GM18867 (cell line): ENCODE measurements around the gene KLC1.

Experiments
- ATAC-seq: cut with Tn5 transposase; IDR thresholded peaks from one replicate; pipeline ENCODE4 v1.9.1; 2021; ENCODE audit warnings: mild to moderate bottlenecking, moderate library complexity; ENCODE audit not compliant: unreplicated experiment

The KLC1 gene

DNA sequence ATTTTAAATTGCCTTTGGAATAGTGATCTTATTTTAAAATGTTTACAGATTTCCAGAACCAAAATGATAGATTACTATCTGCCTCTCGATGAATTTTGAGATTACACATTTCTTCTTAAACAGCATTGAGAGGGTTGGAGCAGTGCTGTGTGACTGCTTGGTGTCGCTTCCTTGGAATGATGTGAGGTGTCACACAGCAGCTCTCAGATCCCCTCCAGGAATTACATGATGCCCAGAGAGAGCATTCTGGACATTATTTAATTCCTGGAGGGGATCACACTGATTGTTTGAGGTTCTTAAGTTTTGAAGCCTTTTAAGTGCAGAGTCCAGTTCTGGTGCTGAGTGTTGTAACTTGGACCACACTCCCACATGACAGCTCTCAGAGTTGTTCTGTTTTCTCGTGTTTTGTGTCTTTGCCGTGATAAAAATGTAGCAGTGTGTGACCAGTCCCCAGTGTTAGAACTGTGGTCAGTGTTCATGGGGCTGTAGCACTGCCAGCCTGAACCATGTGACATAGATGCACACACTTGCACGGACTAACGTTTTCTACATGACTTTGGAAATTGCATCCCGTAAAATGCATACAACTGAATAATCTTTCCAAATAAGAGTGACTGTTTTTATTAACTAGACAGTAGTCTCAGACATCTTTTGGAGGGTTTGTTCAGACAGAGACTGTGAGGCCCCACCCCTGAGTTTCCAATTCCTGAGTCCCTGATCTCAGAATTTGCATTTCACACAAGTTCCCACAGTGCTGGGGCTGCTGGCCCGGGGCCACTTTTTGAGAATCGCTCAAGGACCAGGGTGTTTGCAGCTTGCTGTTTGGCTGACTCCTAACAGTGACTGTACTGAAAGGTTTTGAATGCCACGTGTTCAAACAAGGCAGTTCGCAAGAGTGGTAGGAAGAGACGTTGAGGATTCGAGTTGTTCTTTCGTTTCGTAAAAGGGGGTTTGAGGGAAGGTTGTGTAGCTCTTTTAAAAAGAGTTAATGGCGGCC lies 60.2 kb downstream of the KLC1 start:
- no peak for ATAC-seq

DNA sequence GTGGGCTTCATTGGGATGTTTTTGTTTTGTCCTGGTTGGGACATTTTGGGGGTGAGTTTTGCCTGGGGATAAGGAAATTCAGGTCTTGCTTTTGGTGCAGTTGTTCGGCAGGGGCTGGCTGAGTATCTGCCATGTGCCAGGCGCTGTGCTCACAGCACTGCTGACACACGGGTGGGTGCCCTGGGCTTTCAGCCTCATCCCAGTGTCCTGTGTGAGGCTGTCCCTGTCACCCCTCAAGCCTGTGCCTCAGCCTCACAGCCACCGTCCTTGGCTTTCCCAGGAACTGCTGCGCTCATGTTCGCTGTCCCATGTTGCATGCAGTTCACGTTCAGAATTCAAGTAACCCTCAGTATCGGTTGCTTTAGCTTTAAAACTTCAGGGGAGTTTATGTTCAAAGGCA lies 61.3 kb downstream of the KLC1 start:
- no peak for ATAC-seq

DNA sequence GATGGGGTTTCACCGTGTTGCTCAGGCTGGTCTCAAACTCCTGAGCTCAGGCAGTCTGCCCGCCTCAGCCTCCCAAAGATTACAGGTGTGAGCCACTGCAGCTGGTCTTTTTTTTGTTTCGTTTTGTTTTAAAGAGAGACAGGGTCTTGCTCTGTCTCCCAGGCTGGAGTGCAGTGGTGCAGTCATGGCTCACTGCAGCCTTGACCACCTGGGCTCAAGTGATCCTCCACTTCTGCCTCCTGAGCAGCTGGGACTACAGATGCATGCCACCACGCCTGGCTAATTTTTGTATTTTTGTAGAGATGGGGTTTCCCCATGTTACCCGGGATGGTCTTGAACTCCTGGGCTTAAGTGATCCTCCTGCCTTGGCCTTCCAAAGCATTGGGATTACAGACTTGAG lies 62.6 kb downstream of the KLC1 start:
- ATAC-seq: peak; percentile 52

DNA sequence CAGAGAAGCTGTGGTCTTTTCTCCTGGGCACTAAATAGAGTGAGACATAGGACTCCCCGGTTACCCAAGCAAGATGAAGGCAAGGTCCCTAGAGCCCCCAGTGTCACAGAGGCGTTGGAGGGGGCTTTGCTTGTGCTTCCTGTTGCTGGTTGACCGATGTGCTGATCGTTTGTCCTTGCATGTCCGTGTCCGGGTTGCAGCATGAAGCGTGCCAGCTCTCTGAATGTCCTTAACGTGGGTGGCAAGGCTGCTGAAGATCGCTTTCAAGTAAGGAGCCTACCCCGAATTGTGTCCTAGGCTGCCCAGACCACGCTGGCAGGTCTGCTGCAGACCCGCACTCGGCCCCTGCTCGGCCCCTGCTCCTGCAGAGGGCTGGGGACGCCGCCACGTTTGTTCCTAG lies 63.1 kb downstream of the KLC1 start:
- peak; percentile 6 for ATAC-seq

DNA sequence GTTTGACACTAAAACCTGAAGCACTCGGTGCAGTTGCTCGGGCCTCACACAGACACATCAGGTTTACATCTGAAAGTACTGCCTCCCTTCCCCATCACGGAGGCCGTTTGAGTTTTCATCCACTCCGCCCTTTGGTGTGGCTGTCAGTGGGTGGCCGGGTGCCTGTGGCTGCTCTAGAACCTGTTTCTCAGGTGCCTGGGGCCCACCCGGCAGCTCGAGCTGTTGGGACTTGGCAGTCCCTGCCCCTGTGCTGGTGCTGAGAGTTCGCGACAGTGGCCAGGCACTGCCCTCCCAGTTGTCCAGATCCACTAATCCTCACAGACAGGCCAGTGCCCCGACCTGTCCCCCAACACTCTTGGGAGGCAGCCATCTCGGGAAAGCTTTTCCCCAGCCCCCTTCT lies 63.9 kb downstream of the KLC1 start:
- ATAC-seq: no peak

DNA sequence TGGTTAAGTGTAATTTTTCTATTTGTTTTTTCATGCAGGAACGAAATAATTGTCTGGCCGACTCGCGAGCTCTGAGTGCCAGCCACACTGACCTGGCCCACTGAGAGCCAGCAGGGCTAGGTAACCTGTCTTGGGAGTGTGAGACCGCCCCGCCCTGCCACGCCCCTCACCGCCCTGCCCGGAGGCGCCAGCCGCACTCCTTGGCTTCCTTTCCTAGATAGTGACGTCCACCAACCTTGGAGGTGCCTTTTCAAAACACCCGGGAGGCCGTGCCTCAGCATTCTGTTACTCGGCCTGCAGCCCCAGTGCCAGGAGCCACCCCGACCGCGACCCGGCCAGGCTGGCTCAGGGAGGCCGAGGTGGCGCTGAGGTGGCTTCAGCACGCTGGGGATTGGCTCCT lies 64.5 kb downstream of the KLC1 start:
- ATAC-seq: no peak

DNA sequence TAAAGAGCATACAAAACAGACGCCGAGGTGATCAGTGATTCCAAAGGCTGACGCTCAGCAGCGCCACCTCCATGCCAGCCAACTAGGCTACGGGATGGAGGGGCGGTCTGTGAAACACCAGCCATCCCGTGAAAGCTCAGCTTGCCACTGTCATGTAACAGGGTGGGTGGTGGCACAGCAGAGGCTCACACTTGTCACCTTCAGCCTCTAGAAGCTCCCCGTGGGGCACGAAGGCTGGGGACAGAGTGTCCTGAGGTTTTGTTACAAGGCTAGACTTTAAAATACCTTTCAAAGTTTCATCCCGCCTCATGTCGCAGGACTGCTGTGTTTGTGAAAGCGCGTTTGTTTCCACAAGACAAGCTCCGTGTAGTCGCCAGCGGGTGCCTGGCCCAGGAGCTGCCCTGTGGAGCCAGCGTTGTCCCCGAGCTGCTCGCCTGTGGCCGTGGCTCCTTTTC lies 65.6 kb downstream of the KLC1 start:
- no peak for ATAC-seq

DNA sequence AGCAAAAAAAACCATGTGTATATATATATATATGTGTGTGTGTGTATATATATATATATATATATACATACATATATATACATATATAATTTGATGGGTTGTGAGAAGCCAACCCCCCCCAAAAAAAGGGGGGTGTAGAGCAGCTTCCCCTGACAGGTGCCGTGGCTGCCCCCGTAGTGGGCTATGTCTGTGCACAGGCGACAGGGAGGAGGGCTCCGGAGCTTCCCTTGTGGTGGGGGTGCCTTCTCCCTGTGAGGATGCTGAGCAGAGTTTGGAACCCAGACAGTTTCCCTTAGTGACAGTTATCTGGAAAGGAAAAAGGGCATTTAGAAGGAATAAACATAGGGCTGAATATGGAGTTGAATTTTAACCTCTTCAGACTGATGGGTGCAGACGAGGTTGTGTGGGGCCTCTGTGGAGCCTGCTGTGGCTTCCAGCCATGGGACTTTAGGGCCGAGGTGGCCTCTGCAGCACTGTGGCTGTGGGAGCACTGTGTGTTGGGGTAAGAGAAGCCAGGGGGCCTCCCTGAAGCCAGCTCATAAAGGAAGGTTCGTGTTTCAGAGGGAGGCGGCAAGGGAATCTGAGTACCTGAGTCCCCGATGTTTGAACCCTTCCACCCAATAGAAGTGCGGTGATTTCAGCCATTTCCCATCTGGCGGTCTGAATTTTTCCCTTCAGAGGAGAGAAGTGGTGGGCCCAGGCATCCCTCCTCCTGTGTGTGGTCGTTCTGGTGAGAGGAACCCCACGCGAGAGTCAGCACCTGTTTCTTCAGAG lies 66.5 kb downstream of the KLC1 start:
- no peak for ATAC-seq

DNA sequence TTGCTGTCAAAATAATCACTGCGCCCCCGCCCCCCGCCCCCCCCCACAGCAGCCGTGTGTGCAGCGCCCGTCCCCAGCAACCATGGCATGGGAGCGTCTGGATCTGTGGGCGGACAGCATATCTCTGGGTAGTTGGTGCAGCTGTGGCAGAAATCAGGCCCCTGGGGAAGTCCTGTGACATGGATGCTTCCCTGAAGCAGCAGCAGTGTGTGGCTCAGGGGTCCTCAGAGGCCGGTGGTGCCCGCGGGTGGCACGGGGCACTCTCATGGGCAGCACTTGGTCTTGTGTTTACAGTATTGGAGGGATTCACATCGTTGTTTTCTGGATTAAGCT lies 67.0 kb downstream of the KLC1 start:
- no peak for ATAC-seq

DNA sequence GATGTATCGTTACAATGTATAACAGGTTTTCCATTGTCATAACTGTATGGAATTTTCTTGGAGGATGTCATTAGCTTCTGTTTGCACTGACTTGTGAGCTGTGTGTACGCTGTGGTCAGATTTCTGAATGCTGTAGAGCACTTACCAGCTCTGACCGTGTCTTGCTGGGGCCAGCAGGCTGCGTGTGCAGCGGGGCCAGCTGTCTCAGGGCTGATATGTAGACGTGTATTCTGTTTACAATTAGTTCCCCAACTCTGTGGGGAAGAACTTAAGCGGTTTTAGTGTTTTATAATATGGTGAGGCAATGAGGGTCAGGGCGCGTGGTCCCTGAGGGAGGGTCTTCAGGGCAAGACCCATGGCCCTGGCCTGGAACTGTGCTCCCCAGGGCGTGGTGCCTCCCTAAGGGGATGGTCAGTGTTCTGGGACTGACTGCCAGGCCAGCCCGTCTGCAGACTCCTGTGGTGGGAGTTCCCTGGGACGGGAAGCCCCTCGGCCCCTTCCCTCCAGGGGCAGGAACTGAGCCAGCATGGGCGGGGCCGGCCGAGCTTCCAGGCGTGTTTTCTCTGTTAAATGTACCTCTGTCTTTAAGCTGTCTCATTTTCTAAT lies 67.6 kb downstream of the KLC1 start:
- no peak for ATAC-seq

DNA sequence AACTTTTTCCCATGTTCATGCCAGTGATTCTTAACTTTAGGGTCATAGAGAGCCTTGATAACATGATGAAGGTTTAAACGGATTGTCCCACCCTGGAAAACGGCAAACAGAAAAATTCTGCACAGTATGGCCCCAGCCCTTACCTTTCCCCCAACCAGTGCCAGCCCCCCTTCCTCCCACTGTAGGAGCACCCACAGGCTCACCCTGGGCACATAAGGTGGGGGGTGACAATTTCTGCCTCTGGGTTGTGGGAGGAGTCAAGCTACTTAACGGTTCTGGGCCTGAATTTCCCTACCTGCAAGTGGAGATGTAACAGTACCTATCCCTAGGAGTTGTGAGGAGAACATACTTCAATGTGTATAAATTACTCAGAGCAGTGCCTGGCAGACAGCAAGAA lies 68.2 kb downstream of the KLC1 start:
- no peak for ATAC-seq

DNA sequence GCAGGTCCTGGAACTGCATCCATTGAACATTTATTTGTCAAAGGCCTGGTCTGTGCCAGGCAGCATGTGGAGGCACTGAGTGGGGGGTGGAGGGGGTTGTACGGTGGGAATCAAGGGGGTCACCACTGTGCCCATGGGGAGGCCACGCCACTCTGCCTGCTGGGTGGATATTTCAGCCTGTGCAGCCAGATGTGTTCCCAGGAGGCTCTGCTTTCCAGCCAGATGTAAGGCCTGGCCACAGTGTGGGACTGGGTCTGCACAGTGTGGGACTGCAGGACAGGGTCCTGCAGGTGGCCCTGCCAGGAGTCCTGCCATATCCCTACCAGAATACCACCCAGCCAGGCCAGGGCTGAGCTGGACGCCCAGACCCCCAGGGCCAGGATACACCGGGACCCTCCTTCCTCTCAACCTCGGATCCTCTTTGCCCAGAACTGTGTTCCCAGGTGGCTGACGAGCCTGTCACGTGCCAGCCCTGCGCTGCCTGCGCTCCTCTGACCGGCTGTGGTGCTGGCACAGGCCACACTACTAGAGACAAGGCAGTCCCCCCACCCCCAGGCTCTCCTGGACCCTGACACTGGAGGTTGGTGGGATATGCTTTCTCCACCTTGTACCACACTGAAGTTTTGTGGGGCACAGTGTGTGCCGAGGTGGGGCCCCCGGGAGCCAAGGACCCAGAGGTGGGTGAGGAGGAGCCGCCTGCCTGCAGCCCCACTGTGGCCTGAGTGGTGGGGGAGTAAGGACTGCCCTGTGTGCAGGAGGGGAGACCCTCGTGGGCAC lies 68.8 kb downstream of the KLC1 start:
- no peak for ATAC-seq

DNA sequence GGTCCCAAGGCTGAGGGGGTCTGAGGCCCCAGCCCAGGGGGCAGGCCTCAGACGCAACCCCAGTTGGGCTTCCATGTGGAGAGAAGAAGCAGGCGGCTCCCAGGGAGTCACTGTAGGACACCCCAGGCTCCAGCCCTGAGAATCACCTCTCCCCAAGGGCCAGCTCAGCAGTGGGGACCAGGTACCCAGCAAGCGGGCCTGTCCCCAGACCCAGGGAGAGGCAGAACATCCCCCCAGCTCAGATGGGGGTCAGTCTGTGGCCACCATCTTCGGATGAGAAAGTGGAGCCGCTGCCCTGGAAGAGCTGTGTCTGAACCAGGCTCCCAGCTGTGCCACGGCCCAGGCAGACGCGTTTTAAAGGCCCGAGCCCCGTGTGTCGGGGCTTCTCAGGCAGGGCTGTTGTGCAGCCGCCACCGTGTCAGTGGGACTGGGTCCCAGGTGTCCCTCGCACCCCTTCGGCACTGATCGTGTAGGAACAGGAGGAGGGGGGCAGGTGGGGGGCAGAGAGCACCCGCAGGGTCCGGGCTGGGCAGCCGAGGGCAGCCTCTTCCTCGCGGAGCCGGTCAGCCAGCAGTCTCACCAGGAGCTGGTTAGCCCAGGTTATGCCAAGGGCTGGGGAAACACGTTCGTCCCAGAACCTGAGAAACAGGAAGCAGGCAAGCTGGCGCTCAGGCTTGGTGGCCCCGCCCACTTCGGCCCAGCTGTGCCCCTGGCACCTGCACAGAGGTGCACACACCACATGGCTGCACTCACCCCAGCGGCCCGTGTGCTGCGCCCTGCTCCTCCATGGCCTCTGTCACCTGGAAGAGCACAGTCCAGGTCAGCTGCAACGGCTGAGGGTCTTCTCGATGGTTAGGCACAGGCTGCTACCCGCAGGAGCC lies 69.6 kb downstream of the KLC1 start:
- no peak for ATAC-seq

DNA sequence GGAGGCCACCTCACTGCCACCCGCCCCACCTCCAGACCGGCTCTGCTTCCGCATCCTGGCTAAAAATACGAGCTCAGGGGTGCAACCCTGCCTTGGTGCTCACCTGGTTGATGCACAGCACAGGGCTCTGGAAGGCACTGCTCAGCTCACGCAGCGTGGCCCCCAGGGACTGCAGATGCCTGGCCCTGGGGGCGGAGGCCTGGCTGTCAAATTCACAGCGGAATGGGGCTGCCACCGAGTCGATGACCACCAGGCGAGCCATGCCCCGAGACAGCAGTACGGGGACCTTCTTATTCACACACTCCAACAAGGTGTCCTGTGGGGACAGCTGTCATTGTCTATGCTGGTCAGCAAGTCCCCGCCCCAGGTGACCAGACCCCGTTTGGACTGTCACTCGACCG lies 70.2 kb downstream of the KLC1 start:
- ATAC-seq: no peak

DNA sequence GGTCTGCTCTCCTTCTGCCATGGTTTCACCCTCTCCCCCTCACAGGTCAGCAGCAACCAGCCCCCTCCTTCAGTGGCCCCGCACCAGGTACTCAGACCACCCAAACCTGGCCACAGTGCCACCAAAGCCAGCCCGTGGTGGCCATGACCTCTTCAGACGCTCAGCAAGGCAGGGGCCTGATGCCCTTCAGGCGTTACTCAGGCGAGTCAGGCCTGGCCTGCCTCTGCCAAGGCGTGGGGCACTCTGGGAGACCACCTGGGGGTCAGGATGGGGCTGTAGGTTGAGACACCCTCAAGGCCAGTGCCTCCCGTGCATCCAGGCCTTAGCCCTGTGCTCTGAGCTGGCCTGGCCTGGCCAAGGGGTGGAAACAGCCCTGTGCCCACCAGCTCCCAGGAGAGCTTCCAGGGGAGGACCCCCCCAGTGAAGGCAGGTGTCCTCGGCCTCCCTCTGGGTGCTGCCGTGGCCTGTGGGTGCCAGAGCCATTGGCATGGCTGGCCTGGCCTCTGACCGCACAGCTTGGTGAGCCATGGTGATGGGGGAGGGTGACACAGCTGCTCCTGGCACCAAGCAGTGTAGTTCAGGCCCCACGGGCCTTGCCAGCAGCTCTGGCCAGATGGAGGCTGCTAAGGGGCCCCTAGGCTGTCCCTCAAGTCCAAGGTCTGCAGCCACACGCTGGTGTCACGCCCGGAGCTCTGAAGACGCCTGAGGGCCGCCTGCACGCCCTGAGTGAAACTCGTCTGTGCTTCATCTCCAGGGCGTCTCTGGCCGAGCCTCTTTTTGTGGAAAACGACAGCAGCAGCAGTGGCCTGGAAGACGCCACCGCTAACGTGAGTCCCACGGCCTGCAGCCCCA lies 71.1 kb downstream of the KLC1 start:
- ATAC-seq: no peak

DNA sequence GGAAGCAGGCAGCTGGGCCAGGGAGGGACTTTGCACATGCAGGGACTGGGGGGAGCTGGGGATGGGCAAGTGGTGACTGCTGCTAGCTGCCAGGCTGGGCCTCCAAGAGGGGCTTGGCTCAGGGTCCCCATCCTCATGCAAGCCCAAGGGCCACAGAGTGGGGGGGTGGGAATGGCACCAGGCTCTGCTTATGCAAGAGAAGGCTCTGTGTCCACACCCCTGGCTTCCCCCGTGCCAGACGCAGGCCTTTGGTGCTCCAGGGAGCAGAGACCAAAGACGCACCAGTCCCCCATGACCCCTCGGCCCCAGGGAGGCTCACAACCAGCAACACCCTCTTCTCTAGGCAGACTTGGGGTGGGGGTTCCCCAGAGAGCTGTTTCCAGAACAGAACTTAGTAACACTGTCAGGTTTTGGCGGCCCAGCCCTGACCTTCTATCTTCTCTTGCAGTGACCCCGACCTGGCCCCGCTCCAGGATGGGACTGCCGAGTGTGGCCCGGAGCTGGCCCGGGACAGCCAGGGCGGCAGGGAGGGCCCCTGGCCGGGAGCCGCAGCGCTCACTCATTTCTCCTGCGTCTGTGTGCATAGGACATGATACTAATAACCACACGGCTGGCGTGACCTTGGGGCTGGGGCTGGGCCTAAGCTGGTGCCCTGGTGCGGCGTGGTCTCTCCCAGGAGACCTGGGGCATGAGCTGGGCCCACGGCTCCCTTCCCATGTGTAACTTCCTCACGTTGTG lies 71.9 kb downstream of the KLC1 start:
- ATAC-seq: no peak

DNA sequence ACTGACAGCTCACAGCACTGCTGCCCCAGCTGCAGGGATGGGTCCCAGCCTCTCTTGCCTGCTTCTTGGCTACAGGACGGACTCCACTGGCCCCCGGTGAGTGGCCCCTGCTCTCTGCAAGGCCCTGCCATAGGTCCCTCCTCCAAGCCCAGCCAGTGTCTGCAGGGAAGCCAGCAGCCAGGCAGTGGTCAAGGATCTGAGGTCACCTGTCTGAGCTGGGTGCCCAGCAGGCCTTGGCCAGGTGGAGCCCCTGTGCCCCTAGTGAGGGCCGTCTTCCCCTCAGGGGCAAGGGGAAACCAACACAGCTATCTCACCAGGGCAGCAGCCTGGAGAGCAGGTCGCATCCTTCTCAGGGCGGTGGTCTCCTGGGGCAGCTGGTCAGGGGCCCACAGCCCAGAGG lies 73.1 kb downstream of the KLC1 start:
- no peak for ATAC-seq
